Measurements from ENCODE around the gene CRYBG1. TPM values are rescaled to one million over a fixed set of nuclear protein-coding genes. Genes with fewer than 3 reads are reported as not detected.

Gene CRYBG1
- total and polyA plus RNA-seq, 2 of the 13 experiments (the other 11 are each of a cell fraction or from before 2014, with no cell fraction given) = 10.1 to 21.9 TPM

DNA sequence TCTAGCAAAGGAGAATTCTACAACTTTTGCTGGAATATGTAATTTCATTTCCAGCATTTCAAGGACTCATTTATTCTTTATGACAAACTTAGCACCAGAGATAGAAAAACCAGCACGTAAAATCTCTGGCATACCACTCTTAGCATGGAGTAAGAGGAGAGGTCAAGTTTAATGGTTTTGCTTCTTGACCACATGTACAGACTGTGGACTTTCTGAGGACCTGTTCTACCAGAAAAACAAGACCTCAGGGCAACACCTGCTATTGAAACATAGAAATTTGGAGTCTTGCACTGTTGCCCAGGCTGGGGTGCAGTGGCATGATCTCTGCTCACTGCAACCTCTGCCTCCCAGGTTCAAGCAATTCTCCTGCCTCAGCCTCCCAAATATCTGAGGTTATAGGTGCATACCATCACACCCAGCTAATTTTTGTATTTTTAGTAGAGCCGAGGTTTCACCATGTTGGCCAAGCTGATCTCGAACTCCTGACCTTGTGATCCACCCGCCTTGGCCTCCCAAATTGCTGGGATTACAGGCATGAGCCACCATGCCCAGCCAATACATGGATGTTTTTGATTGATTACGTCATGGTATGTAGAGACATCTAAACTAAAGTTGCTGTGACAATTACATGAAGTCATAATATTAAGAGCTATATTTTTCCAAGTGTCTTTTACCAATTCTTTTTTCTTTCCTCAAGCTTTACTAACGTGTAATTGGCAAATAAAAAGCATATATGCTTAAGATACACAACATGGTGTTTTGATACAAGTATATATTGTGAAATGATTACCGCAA lies 36.1 kb downstream of the CRYBG1 start:
- intact Hi-C loops (cut with micrococcal nuclease; ENCODE audit: unreplicated experiment) = no loop called here
- 15% methylated on average over 7 of the region's 7 CpGs for WGBS (ENCODE audit: low lambda C conversion rate)
- Histone ChIP-seq H3K9me3 (ENCODE audit: low read length) (no peaks in the 10 kb centered on the region), H2AFZ (ENCODE audit: low read length) (no peak overlapping the region), H3K4me2 (ENCODE audit: low read depth, low read length) (no peak overlapping the region), H3K4me3 (replicated peaks in 1 of 3; ENCODE audit: insufficient read depth in 1 of 3, low read depth in 2 of 3, low read length in 3 of 3) (no peak overlapping the region), H3K4me1 (ENCODE audit: insufficient read depth, low read length) (no peaks in the 10 kb centered on the region), H3K27ac (ENCODE audit: extremely low read length, insufficient read depth, low read length) (no peak overlapping the region), H3K36me3 (replicated peaks in 1 of 2; ENCODE audit: control insufficient read depth in 1 of 2, insufficient read depth in 2 of 2, low read length in 2 of 2) (no peaks in the 10 kb centered on the region), H3K79me2 (ENCODE audit: insufficient read depth, low read length) (no peaks in the 10 kb centered on the region), H3K27me3 (ENCODE audit: control insufficient read depth in 1 of 2, insufficient read depth in 2 of 2, low read length in 2 of 2) (no peaks in the 10 kb centered on the region), H4K20me1 (ENCODE audit: insufficient read depth, low read length) (no peaks in the 10 kb centered on the region), H3K9ac (ENCODE audit: insufficient read depth, low read depth, low read length) (no peak overlapping the region)
- TF ChIP-seq ATF7 (IDR thresholded peaks at IDR 0.05) = peak; percentile 98
- TF ChIP-seq ATF7 (CRISPR knock-in tag; IDR thresholded peaks at IDR 0.05) = no peak
- TF ChIP-seq SAP130 (CRISPR knock-in tag; IDR thresholded peaks at IDR 0.05; ENCODE audit: low read depth) = no peak
- TF ChIP-seq GPN1 (CRISPR knock-in tag; IDR thresholded peaks at IDR 0.05; ENCODE audit: borderline replicate concordance) = no peak
- TF ChIP-seq CREB1 (IDR thresholded peaks at IDR 0.05) = peak; percentile 75
- no peak for TF ChIP-seq CREB1 (CRISPR knock-in tag; IDR thresholded peaks at IDR 0.05)
- POLR2A ChIA-PET = no interaction called here
- DNase-seq (ENCODE audit: low spot score) = no peak
- FAIRE-seq = no peak
- in situ Hi-C loops (cut with HindIII; ENCODE audit: extremely low pct_ligation_motif_present, low pct_unique_long_range_greater_than_20kb) = no loop called here
- no TSS peak for BruUV-seq (replicated peaks)
- CTCF ChIA-PET (ENCODE audit: low intra/inter-chr PET ratio, low total read pairs) = no interaction called here
- ATAC-seq = no peak

DNA sequence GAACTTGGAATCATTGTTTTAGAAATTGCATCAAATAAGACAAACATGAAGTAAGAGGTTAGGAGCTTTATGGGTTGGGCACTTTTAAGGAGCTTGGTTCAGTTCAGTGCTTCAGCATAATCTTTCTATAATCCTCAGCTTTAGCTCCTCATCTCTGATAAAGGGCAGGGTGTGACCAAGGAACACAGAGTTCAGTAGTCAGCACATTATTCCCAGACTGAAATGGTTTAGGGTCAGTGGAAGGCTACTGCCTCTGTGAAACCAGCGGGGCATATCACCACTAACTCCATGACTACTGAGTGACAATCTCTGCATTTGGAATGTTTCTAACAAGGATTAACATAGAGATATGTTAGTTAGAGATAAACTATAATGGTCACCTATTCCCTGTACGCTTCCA lies 36.9 kb downstream of the CRYBG1 start:
- Histone ChIP-seq H3K27me3 (ENCODE audit: control insufficient read depth in 1 of 2, insufficient read depth in 2 of 2, low read length in 2 of 2) (no peaks in the 10 kb centered on the region), H3K79me2 (ENCODE audit: insufficient read depth, low read length) (no peaks in the 10 kb centered on the region)
- CTCF ChIA-PET (ENCODE audit: low intra/inter-chr PET ratio, low total read pairs) = no interaction called here

More for the DNA sequence above, 36.9 kb downstream of the CRYBG1 start:
- POLR2A ChIA-PET = no interaction called here
- Histone ChIP-seq H3K4me1 (ENCODE audit: insufficient read depth, low read length) (no peaks in the 10 kb centered on the region), H3K9ac (ENCODE audit: insufficient read depth, low read depth, low read length) (no peak overlapping the region), H3K4me2 (ENCODE audit: low read depth, low read length) (no peak overlapping the region), H3K27ac (ENCODE audit: extremely low read length, insufficient read depth, low read length) (no peak overlapping the region), H3K9me3 (ENCODE audit: low read length) (no peaks in the 10 kb centered on the region), H3K4me3 (replicated peaks in 1 of 3; ENCODE audit: insufficient read depth in 1 of 3, low read depth in 2 of 3, low read length in 3 of 3) (no peak overlapping the region), H2AFZ (ENCODE audit: low read length) (no peak overlapping the region), H4K20me1 (ENCODE audit: insufficient read depth, low read length) (no peaks in the 10 kb centered on the region), H3K36me3 (replicated peaks in 1 of 2; ENCODE audit: control insufficient read depth in 1 of 2, insufficient read depth in 2 of 2, low read length in 2 of 2) (no peaks in the 10 kb centered on the region)
- intact Hi-C loops (cut with micrococcal nuclease; ENCODE audit: unreplicated experiment) = no loop called here
- WGBS (ENCODE audit: low lambda C conversion rate) = 3% methylated on average over 2 of the region's 2 CpGs
- no peak for DNase-seq (ENCODE audit: low spot score)
- ATAC-seq = no peak
- BruUV-seq (replicated peaks) = no TSS peak
- no peak for FAIRE-seq
- in situ Hi-C loops (cut with HindIII; ENCODE audit: extremely low pct_ligation_motif_present, low pct_unique_long_range_greater_than_20kb) = no loop called here
- TF ChIP-seq JUNB (CRISPR knock-in tag; IDR thresholded peaks at IDR 0.05; ENCODE audit: borderline replicate concordance) (no peak), BRD4 (CRISPR knock-in tag; IDR thresholded peaks at IDR 0.05) (no peak), GTF3A (CRISPR knock-in tag; conservative IDR thresholded peaks at IDR 0.05) (no peak), HHEX (CRISPR knock-in tag; IDR thresholded peaks at IDR 0.05) (no peak)
